H1 (cell line): ENCODE data around the gene LANCL1. TPM values are rescaled to one million over a fixed set of nuclear protein-coding genes. Genes with fewer than 3 reads are reported as not detected.

Experiments
- ATF2 ChIP-seq: IDR thresholded peaks from 2 replicates; pipeline ENCODE4 v1.6.1; 2012; ENCODE audit warnings: low read length, inconsistent platforms
- KDM5A ChIP-seq: fragments of 200-600 bp; IDR thresholded peaks from 2 replicates; pipeline ENCODE4 v1.7.1; 2012; ENCODE audit warnings: mild to moderate bottlenecking, low read length, inconsistent platforms, mixed read lengths
- POLR2A ChIP-seq, 2 experiments: IDR thresholded peaks; 1 replicate in 1 of 2; 2 replicates in 1 of 2; pipeline ENCODE4 v1.6.1; 2011; ENCODE audit warnings: low read depth in 2 of 2, low read length in 2 of 2, mild to moderate bottlenecking in 2 of 2; ENCODE audit errors: control extremely low read depth in 1 of 2
- polyA plus RNA-seq, 7 experiments: library from polyadenylated mRNA; depleted of rRNA in 3 of 7; stranded (reverse) in 5 of 7; unstranded in 2 of 7; fragments of >200 nt in 5 of 7; fragments of 200-250 nt in 2 of 7; gene quantifications; 1 replicate in 5 of 7; 2 replicates in 1 of 7; 4 replicates in 1 of 7; pipeline versions ENCODE4 v1.2.1 to v1.2.3, GENCODE V29; 2011 to 2013; ENCODE audit warnings: missing spikeins in 2 of 7, mixed read lengths in 2 of 7
- total RNA-seq: library from RNA; stranded (reverse); fragmentation: NEBNext Ultra II Directional; extraction: Animal tissue kit (Norgen Biotek cat#: 25700); gene quantifications from 2 replicates; pipeline ENCODE4 v1.2.1, GENCODE V29; 2021

Gene LANCL1
- total and polyA plus RNA-seq, 2 of the 8 experiments (the other 6 are each of a cell fraction or from before 2014, with no cell fraction given) = 26.2 to 48.7 TPM

GRCh38 chr2:210478661-210479060 lies 2.1 kb upstream of the LANCL1 start (continued):
- TF ChIP-seq ATF2 = no peak
- no peak for TF ChIP-seq KDM5A
- TF ChIP-seq POLR2A (IDR thresholded peaks at IDR 0.05; ENCODE audit: control extremely low read depth in 1 of 2, low read depth in 2 of 2, low read length in 2 of 2) = no peak
